Stomach (tissue), 9 donors: ENCODE results near the gene TXNDC11. TPM values are rescaled to one million over a fixed set of nuclear protein-coding genes. Genes with fewer than 3 reads are reported as not detected.
A peak's percentile ranks its signal among the peaks of the same experiment; 100 is the strongest.

ENCODE experiments used
- DNase-seq, 2 donors: peaks; one replicate each; pipeline versions ENCODE4 v3.0.0 to v3.0.0-alpha.2; 2013 to 2019
- H3K27ac ChIP-seq, 5 donors: fragments of 200-600 bp in 4 of 5; sonication (generic) in 4 of 5; one replicate each; pipeline ENCODE4 v1.5.1; 2013 to 2019; ENCODE audit warnings: mild to moderate bottlenecking in 1 of 5, moderate library complexity in 1 of 5
- H3K27me3 ChIP-seq, 3 donors: fragments of 200-600 bp; sonication (generic); one replicate each; pipeline ENCODE4 v1.5.1; 2017 to 2019; ENCODE audit warnings: mixed run types in 1 of 3
- H3K36me3 ChIP-seq, 4 donors: fragments of 200-600 bp; sonication (generic); 1 replicate in 3 of 4; 2 replicates in 1 of 4; pipeline ENCODE4 v1.5.1; 2016 to 2019
- H3K4me1 ChIP-seq, 4 donors: fragments of 200-600 bp; sonication (generic); one replicate each; pipeline ENCODE4 v1.5.1; 2016 to 2019
- H3K4me3 ChIP-seq, 4 donors: fragments of 200-600 bp; sonication (generic) in 3 of 4; one replicate each; pipeline ENCODE4 v1.5.1; 2016 to 2019; ENCODE audit warnings: mild to moderate bottlenecking in 1 of 4
- H3K9me3 ChIP-seq, 4 donors: fragments of 200-600 bp; sonication (generic); one replicate each; pipeline ENCODE4 v1.5.1; 2016 to 2019
- CTCF ChIP-seq, 7 experiments: fragments of 450-650 bp in 4 of 7; fragments of 200-600 bp in 3 of 7; sonication (generic) in 3 of 7; IDR thresholded peaks; one replicate each; pipeline ENCODE4 v1.5.1; 2016 to 2019; ENCODE audit warnings: antibody characterized with exemption in 7 of 7, control low read depth in 2 of 7, mild to moderate bottlenecking in 1 of 7
- EP300 ChIP-seq: sonication (generic); formaldehyde crosslinking; IDR thresholded peaks from one replicate; pipeline ENCODE4 v1.6.1; 2017; ENCODE audit warnings: antibody characterized with exemption
- POLR2A ChIP-seq, 4 donors: fragments of 450-650 bp; IDR thresholded peaks; one replicate each; pipeline ENCODE4 v1.6.1; 2016; ENCODE audit warnings: antibody characterized with exemption in 4 of 4, control low read depth in 2 of 4, mild to moderate bottlenecking in 1 of 4, moderate library complexity in 1 of 4
- POLR2AphosphoS5 ChIP-seq, 3 donors: sonication (generic); formaldehyde crosslinking; IDR thresholded peaks; one replicate each; pipeline ENCODE4 v1.6.1; 2016; ENCODE audit warnings: antibody characterized with exemption in 3 of 3
- WGBS, 5 donors: extraction: QIAGEN DNeasy Blood & Tissue Kit in 3 of 5; methylation state at CpG; one replicate each; pipeline versions ENCODE4 v1.1.5 to v1.1.7; 2013 to 2018; 5-methylcytosine and 5-hydroxymethylcytosine counted together
- intact Hi-C: fragments of 100-400 bp; cut with DNase I; formaldehyde crosslinking; loops from one replicate; pipeline ENCODE4 v1.15.1; 2023; ENCODE audit warnings: low total_unique reads
- polyA plus RNA-seq, 3 donors: library from polyadenylated mRNA; stranded (reverse); fragments of 200-250 nt; gene quantifications; one replicate each; pipeline ENCODE4 v1.2.3, GENCODE V29; 2013
- total RNA-seq, 5 donors: library from RNA; depleted of rRNA; stranded (reverse); fragments of >200 nt; gene quantifications; one replicate each; pipeline versions ENCODE4 v1.1.0 to v1.2.3, GENCODE V29; 2014 to 2016
- donor health status: healthy with polysubstance abuse.
- donor health status: Bipolar disorder and iron deficiency.
- donor health status: healthy.

Gene TXNDC11
- total and polyA plus RNA-seq, 8 donors = 24.1 to 72.9 (median 42.1) TPM

- peak in 1 of 2 donors; percentile 37 for DNase-seq
- peak overlapping the region; percentile 54 to 75 (median 66) for H3K27ac ChIP-seq
These were observed 27.3 kb downstream of the TXNDC11 start for GRCh38 chr16:11715246-11715947.

GRCh38 chr16:11712122-11712521, 30.5 kb downstream of the TXNDC11 start:
- WGBS, 5 donors = 67 to 88% (median 72%) methylated on average over 3 of the region's 3 CpGs
- intact Hi-C loops = no loop called here
- peaks cover 12 to 50% (median 35%) of the 10 kb centered on the region in 4 donors for H3K4me1 ChIP-seq
- H3K4me3 ChIP-seq = no peak overlapping the region
- no peaks in the 10 kb centered on the region for H3K27me3 ChIP-seq
- DNase-seq = no peak
- no peaks in the 10 kb centered on the region for H3K9me3 ChIP-seq
- H3K27ac ChIP-seq = peak overlapping the region in 3 of 5 donors; percentile 30 to 37 (median 33)
- TF ChIP-seq POLR2A (IDR thresholded peaks at IDR 0.05) (no peak), EP300 (no peak), CTCF (IDR thresholded peaks at IDR 0.05) (no peak), POLR2AphosphoS5 (IDR thresholded peaks at IDR 0.05) (no peak)
- peaks cover 13 to 82% (median 66%) of the 10 kb centered on the region in 4 donors for H3K36me3 ChIP-seq

More at GRCh38 chr16:11715246-11715947, 27.3 kb downstream of the TXNDC11 start:
- TF ChIP-seq POLR2A (IDR thresholded peaks at IDR 0.05) (no peak), POLR2AphosphoS5 (IDR thresholded peaks at IDR 0.05) (no peak), EP300 (no peak), CTCF (IDR thresholded peaks at IDR 0.05) (peak in 1 of 7 experiments; percentile 29)
- H3K4me3 ChIP-seq = no peak overlapping the region
- H3K4me1 ChIP-seq = peaks cover 19 to 79% (median 51%) of the 10 kb centered on the region in 4 donors
- intact Hi-C loops = no loop called here
- WGBS, 5 donors = 46 to 67% (median 55%) methylated on average over 8 of the region's 8 CpGs
- no peaks in the 10 kb centered on the region for H3K9me3 ChIP-seq
- no peaks in the 10 kb centered on the region for H3K27me3 ChIP-seq
- peaks cover 19 to 81% (median 65%) of the 10 kb centered on the region in 4 donors for H3K36me3 ChIP-seq

- no peak overlapping the region for H3K4me3 ChIP-seq
- WGBS, 5 donors = 62 to 84% (median 78%) methylated on average over 4 of the region's 4 CpGs
- intact Hi-C loops = no loop called here
These were observed 31.0 kb downstream of the TXNDC11 start for GRCh38 chr16:11711662-11712061.

GRCh38 chr16:11708421-11708820, 34.2 kb downstream of the TXNDC11 start:
- Histone ChIP-seq H3K36me3 (peaks cover 13 to 72% (median 59%) of the 10 kb centered on the region in 4 donors), H3K4me1 (peaks cover 6 to 52% (median 31%) of the 10 kb centered on the region in 4 donors)
- 83 to 98% (median 94%) methylated on average over 1 of the region's 1 CpG for WGBS, 5 donors

More at GRCh38 chr16:11711662-11712061, 31.0 kb downstream of the TXNDC11 start:
- no peak for DNase-seq
- Histone ChIP-seq H3K27me3 (no peaks in the 10 kb centered on the region), H3K27ac (peak overlapping the region in 3 of 5 donors; percentile 17 to 37 (median 33)), H3K9me3 (no peaks in the 10 kb centered on the region), H3K4me1 (peaks cover 7 to 50% (median 34%) of the 10 kb centered on the region in 4 donors), H3K36me3 (peaks cover 13 to 86% (median 67%) of the 10 kb centered on the region in 4 donors)
- no peak for TF ChIP-seq EP300
- peak in 1 of 3 donors; percentile 21 for TF ChIP-seq POLR2AphosphoS5 (IDR thresholded peaks at IDR 0.05)
- TF ChIP-seq POLR2A (IDR thresholded peaks at IDR 0.05) = no peak
- TF ChIP-seq CTCF (IDR thresholded peaks at IDR 0.05) = no peak

More at GRCh38 chr16:11708421-11708820, 34.2 kb downstream of the TXNDC11 start:
- Histone ChIP-seq H3K27me3 (no peaks in the 10 kb centered on the region), H3K4me3 (no peak overlapping the region), H3K9me3 (no peaks in the 10 kb centered on the region), H3K27ac (no peak overlapping the region)
- intact Hi-C loops = no loop called here
- TF ChIP-seq EP300 (no peak), POLR2AphosphoS5 (IDR thresholded peaks at IDR 0.05) (no peak), POLR2A (IDR thresholded peaks at IDR 0.05) (no peak), CTCF (IDR thresholded peaks at IDR 0.05) (no peak)
- no peak for DNase-seq
